Measurements from ENCODE around the gene SERGEF. TPM values are rescaled to one million over a fixed set of nuclear protein-coding genes. Genes with fewer than 3 reads are reported as not detected.

The SERGEF gene
- total and polyA plus RNA-seq, 7 donors, result 24.0 to 50.4 (median 30.7) TPM

GRCh38 chr11:17777086-17777737 is 235.6 kb downstream of the SERGEF start:
- no peaks in the 10 kb centered on the region for H3K9me3 ChIP-seq
- TF ChIP-seq POLR2A (IDR thresholded peaks at IDR 0.05) (no peak), EP300 (IDR thresholded peaks at IDR 0.05) (no peak), POLR2AphosphoS5 (IDR thresholded peaks at IDR 0.05) (no peak)
- TF ChIP-seq, protein P1, sequence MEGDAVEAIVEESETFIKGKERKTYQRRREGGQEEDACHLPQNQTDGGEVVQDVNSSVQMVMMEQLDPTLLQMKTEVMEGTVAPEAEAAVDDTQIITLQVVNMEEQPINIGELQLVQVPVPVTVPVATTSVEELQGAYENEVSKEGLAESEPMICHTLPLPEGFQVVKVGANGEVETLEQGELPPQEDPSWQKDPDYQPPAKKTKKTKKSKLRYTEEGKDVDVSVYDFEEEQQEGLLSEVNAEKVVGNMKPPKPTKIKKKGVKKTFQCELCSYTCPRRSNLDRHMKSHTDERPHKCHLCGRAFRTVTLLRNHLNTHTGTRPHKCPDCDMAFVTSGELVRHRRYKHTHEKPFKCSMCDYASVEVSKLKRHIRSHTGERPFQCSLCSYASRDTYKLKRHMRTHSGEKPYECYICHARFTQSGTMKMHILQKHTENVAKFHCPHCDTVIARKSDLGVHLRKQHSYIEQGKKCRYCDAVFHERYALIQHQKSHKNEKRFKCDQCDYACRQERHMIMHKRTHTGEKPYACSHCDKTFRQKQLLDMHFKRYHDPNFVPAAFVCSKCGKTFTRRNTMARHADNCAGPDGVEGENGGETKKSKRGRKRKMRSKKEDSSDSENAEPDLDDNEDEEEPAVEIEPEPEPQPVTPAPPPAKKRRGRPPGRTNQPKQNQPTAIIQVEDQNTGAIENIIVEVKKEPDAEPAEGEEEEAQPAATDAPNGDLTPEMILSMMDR (IDR thresholded peaks at IDR 0.05), result no peak
- H3K27me3 ChIP-seq, result no peaks in the 10 kb centered on the region
- no peaks in the 10 kb centered on the region for H3K36me3 ChIP-seq
- 91 to 95% methylated on average over 16 of the region's 16 CpGs for WGBS, 2 donors
- no peak overlapping the region for H3K4me3 ChIP-seq
- intact Hi-C loops (cut with DNase I), result no loop called here
- no peaks in the 10 kb centered on the region for H3K4me1 ChIP-seq
- no peak overlapping the region for H3K27ac ChIP-seq
- DNase-seq, result peak; percentile 63

DNA sequence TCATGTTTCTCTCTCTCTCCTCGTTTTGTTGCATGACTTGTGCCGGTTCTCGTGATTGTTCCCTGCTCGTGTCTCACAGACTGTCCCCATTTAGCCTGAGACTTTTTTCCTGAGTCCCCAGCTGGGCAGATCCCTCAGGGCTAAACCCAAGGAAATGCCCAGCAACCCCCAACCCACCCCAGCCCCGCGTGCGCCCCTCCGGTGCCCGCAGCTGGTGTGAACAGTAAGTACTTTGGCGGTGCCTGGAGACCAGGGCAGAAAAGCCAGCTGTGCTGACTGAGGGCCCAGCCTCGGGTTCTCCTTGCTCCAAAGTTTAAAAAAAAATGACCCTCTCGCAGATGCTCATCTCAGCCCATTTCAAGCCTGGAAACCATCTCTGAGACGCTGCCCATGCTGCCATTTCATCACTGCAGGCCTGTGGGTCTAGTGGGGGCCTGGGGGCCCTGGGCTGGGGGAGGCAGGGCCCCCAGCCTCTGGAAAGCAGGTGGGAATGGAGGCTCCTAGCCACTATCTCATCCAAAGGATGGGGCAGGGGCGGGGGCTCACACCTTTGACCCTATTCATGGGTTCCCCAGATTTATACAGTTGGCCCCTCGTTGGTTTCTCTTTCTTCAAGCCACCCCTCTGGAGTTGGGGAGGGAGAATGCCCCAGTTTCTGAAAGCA is 236.5 kb downstream of the SERGEF start:
- DNase-seq, result no peak

DNA sequence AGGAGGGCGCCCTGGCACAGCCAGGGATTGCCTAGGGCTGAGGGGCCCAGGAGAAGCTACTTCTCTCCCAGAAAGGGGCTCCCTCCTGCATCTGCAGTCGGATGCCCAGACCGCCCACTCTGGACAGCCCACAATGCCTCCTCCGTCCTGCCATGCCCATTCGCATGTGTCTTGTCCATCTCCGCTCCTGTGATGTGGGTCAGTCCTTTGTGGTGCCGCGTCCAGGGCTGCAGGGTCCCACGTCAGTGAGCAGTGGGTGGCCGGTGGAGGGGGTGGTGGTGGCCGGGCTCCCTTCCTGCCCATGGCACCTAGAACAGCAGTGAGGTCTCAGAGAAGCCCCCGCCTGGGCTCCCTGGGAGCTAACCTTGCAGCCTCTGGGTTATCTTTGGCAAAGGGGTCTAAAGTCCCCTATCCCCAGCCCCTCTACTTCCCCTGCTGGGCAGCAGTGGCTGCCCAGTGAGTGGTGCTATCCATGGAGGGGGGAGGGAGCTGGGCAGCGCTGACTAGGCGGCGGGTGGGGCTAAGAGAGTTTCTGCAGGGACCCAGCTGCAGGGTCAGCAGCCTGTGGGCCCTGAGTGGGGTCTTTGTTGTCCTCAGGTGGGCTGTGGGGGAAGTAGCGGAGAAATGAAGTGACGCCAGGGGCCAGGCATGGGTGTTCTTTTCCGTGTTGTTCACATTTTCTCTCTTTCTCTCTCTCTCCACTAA is 237.2 kb downstream of the SERGEF start:
- Histone ChIP-seq H3K27me3 (no peaks in the 10 kb centered on the region), H3K36me3 (no peaks in the 10 kb centered on the region), H3K27ac (no peak overlapping the region), H3K4me1 (no peaks in the 10 kb centered on the region), H3K4me3 (no peak overlapping the region), H3K9me3 (no peaks in the 10 kb centered on the region)
- TF ChIP-seq POLR2A (IDR thresholded peaks at IDR 0.05) (no peak), POLR2AphosphoS5 (IDR thresholded peaks at IDR 0.05) (no peak), EP300 (IDR thresholded peaks at IDR 0.05) (no peak)
- TF ChIP-seq, protein P1 (IDR thresholded peaks at IDR 0.05), result no peak
- intact Hi-C loops (cut with DNase I), result no loop called here
- 89 to 92% methylated on average over 18 of the region's 18 CpGs for WGBS, 2 donors
- peak; percentile 44 for DNase-seq

More for the DNA sequence above, 236.5 kb downstream of the SERGEF start:
- no peaks in the 10 kb centered on the region for H3K9me3 ChIP-seq
- no peaks in the 10 kb centered on the region for H3K36me3 ChIP-seq
- H3K4me1 ChIP-seq, result no peaks in the 10 kb centered on the region
- intact Hi-C loops (cut with DNase I), result no loop called here
- no peak overlapping the region for H3K4me3 ChIP-seq
- no peaks in the 10 kb centered on the region for H3K27me3 ChIP-seq
- H3K27ac ChIP-seq, result no peak overlapping the region
- no peak for TF ChIP-seq POLR2A (IDR thresholded peaks at IDR 0.05)
- TF ChIP-seq EP300 (IDR thresholded peaks at IDR 0.05), result no peak
- TF ChIP-seq POLR2AphosphoS5 (IDR thresholded peaks at IDR 0.05), result no peak
- TF ChIP-seq, protein P1 (IDR thresholded peaks at IDR 0.05), result no peak
- 81 to 85% methylated on average over 15 of the region's 15 CpGs for WGBS, 2 donors

DNA sequence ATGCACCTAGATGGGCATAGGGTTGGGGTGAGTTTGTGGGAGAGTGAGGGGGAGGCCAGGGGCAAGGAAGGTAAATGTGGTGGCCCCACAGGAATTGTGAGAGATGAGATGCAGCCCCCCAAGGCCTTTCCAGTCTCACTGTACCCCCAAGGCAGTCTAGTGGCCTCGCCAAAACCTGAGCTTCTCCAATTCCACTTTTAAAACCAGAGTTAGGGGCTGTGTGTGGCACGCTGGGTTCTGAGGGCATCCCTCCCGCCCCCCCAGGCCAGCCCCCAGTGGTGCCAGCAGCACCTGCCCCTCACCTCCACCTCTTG is 237.9 kb downstream of the SERGEF start:
- H3K9me3 ChIP-seq, result no peaks in the 10 kb centered on the region
- 85 to 90% methylated on average over 3 of the region's 3 CpGs for WGBS, 2 donors
- H3K4me1 ChIP-seq, result no peaks in the 10 kb centered on the region
- TF ChIP-seq EP300 (IDR thresholded peaks at IDR 0.05) (no peak), POLR2A (IDR thresholded peaks at IDR 0.05) (no peak), POLR2AphosphoS5 (IDR thresholded peaks at IDR 0.05) (no peak)
- TF ChIP-seq, protein P1 (IDR thresholded peaks at IDR 0.05), result no peak
- DNase-seq, result peak; percentile 51
- H3K27me3 ChIP-seq, result no peaks in the 10 kb centered on the region
- H3K36me3 ChIP-seq, result no peaks in the 10 kb centered on the region
- intact Hi-C loops (cut with DNase I), result no loop called here
- H3K27ac ChIP-seq, result no peak overlapping the region
- no peak overlapping the region for H3K4me3 ChIP-seq
